Chondrocyte (in vitro differentiated cells): ENCODE data around the gene C5orf58. TPM values are rescaled to one million over a fixed set of nuclear protein-coding genes. Genes with fewer than 3 reads are reported as not detected.

Source experiments
- DNase-seq: peaks from one replicate; pipeline ENCODE4 v3.0.0; 2021; ENCODE audit warnings: mixed read lengths, low spot score
- H3K27ac Mint-ChIP-seq: one replicate; pipeline ENCODE4 v1.8.0; 2021; ENCODE audit warnings: mild to moderate bottlenecking, moderate library complexity, mixed read lengths; ENCODE audit not compliant: unreplicated experiment
- H3K27me3 Mint-ChIP-seq: 2 replicates; pipeline ENCODE4 v1.8.0; 2021; ENCODE audit warnings: low read depth, mixed read lengths
- H3K36me3 Mint-ChIP-seq: 2 replicates; pipeline ENCODE4 v1.8.0; 2021; ENCODE audit warnings: low read depth, mixed read lengths
- H3K4me1 Mint-ChIP-seq: 2 replicates; pipeline ENCODE4 v1.8.0; 2021; ENCODE audit warnings: low read depth, mild to moderate bottlenecking, mixed read lengths
- H3K4me3 Mint-ChIP-seq: one replicate; pipeline ENCODE4 v1.8.0; 2021; ENCODE audit warnings: mild to moderate bottlenecking, moderate library complexity, mixed read lengths; ENCODE audit not compliant: unreplicated experiment
- H3K9me3 Mint-ChIP-seq: 2 replicates; pipeline ENCODE4 v1.8.0; 2021; ENCODE audit warnings: low read depth, mixed read lengths
- CTCF ChIP-seq: fragments of 200-600 bp; sonication (generic); IDR thresholded peaks from 2 replicates; pipeline ENCODE4 v1.5.0; 2021; ENCODE audit warnings: antibody characterized with exemption, mild to moderate bottlenecking, moderate library complexity
- total RNA-seq: library from RNA; stranded (reverse); gene quantifications from 3 replicates; pipeline ENCODE4 v1.2.1, GENCODE V29; 2021

C5orf58 gene
- total RNA-seq, 1 donor from 2014 or later: not detected

DNA sequence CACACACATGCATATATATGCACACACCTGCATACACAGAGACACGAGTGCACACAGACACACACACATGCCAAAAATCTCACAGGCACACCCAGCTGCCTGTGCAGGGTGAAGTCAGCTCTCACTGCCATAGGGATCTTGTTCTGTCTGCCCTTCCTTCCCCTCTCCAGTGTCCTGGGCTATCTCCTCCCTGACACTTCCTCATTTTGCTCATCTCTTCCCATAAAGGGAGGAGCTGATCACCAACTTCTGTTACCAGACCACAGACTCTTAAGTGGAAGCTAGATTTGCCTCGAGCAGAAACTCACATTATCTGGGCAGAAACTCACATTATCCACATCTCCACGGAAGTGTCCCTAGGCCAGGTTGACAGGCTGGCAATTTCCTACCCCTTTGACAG, 36.1 kb downstream of the C5orf58 start:
- no peak for TF ChIP-seq CTCF
- no peak overlapping the region for H3K27ac Mint-ChIP-seq
- peaks cover 2% of the 10 kb centered on the region for H3K36me3 Mint-ChIP-seq
- no peaks in the 10 kb centered on the region for H3K9me3 Mint-ChIP-seq
- H3K27me3 Mint-ChIP-seq: peaks cover 37% of the 10 kb centered on the region
- peaks cover 6% of the 10 kb centered on the region for H3K4me1 Mint-ChIP-seq
- DNase-seq: no peak
- H3K4me3 Mint-ChIP-seq: no peak overlapping the region

DNA sequence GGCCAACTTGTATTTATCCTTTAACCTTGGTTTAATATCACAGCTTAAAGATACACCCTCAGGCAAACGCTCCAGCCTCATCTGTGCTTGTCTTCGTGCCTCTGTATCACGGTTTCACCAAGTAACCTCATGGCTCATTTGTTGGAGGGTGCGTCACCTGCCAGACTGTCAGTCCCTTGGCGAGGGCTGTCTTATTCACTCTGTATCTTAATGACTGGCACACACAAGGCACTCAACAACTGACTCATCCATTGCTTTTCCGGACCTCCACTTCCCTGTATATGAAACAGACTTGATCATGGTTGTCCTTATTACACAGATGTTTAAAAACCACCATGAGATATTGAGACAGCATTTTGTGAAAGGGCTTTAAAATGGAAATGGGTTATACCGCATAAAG, 36.8 kb downstream of the C5orf58 start:
- Mint-ChIP-seq H3K36me3 (peaks cover 2% of the 10 kb centered on the region), H3K27me3 (peaks cover 37% of the 10 kb centered on the region), H3K4me1 (peaks cover 6% of the 10 kb centered on the region), H3K27ac (no peak overlapping the region), H3K9me3 (no peaks in the 10 kb centered on the region), H3K4me3 (no peak overlapping the region)
- no peak for DNase-seq
- TF ChIP-seq CTCF: no peak

- Mint-ChIP-seq H3K4me3 (no peak overlapping the region), H3K9me3 (no peaks in the 10 kb centered on the region), H3K27me3 (peaks cover 40% of the 10 kb centered on the region), H3K27ac (no peak overlapping the region), H3K36me3 (peaks cover 2% of the 10 kb centered on the region), H3K4me1 (peaks cover 6% of the 10 kb centered on the region)
- no peak for TF ChIP-seq CTCF
- DNase-seq: no peak
These were observed 37.7 kb downstream of the C5orf58 start for GRCh38 chr5:170270293-170271069.

GRCh38 chr5:170273968-170274710, 41.4 kb downstream of the C5orf58 start:
- no peak overlapping the region for H3K27ac Mint-ChIP-seq
- DNase-seq: no peak
- H3K36me3 Mint-ChIP-seq: peaks cover 2% of the 10 kb centered on the region
- H3K27me3 Mint-ChIP-seq: peaks cover 38% of the 10 kb centered on the region
- no peaks in the 10 kb centered on the region for H3K4me1 Mint-ChIP-seq
- H3K4me3 Mint-ChIP-seq: no peak overlapping the region
- no peaks in the 10 kb centered on the region for H3K9me3 Mint-ChIP-seq
- TF ChIP-seq CTCF: peak; percentile 74

- Mint-ChIP-seq H3K27me3 (peaks cover 40% of the 10 kb centered on the region), H3K27ac (no peak overlapping the region), H3K4me1 (peaks cover 9% of the 10 kb centered on the region), H3K4me3 (no peak overlapping the region), H3K36me3 (peaks cover 2% of the 10 kb centered on the region), H3K9me3 (no peaks in the 10 kb centered on the region)
- DNase-seq: no peak
- no peak for TF ChIP-seq CTCF
These were observed 42.7 kb downstream of the C5orf58 start for GRCh38 chr5:170275376-170275994.
